GM23338 (cell line): ENCODE data around the gene SMARCA2. TPM values are rescaled to one million over a fixed set of nuclear protein-coding genes. Genes with fewer than 3 reads are reported as not detected.

Experiments
- ATAC-seq: fragments of 200-7000 bp; cut with Tn5 transposase; 3 replicates; pipeline ENCODE4 v1.9.1; 2020
- DNase-seq: peaks from one replicate; pipeline ENCODE4 v3.0.0-alpha.2; 2015; ENCODE audit warnings: low spot score
- H2AFZ ChIP-seq: fragments of 200-600 bp; sonication (generic); 2 replicates; pipeline ENCODE4 v1.8.0; 2016; ENCODE audit warnings: antibody characterized with exemption, mild to moderate bottlenecking, moderate library complexity
- H3F3A ChIP-seq: fragments of 200-600 bp; sonication (generic); replicated peaks from 2 replicates; pipeline ENCODE4 v1.8.0; 2017; ENCODE audit warnings: antibody characterized with exemption, mixed run types, low read depth
- H3K27ac ChIP-seq: fragments of 200-600 bp; sonication (generic); 2 replicates; pipeline ENCODE4 v1.6.1; 2016; ENCODE audit warnings: low read depth
- H3K27me3 ChIP-seq: fragments of 200-600 bp; sonication (generic); 2 replicates; pipeline ENCODE4 v1.8.0; 2016; ENCODE audit warnings: mild to moderate bottlenecking, mixed run types, moderate library complexity; ENCODE audit not compliant: insufficient read depth
- H3K36me3 ChIP-seq: fragments of 200-600 bp; sonication (generic); 2 replicates; pipeline ENCODE4 v1.8.0; 2016; ENCODE audit warnings: mild to moderate bottlenecking; ENCODE audit not compliant: insufficient read depth
- H3K4me1 ChIP-seq: fragments of 200-600 bp; sonication (generic); 2 replicates; pipeline ENCODE4 v1.8.0; 2016; ENCODE audit warnings: mild to moderate bottlenecking, moderate library complexity; ENCODE audit not compliant: insufficient read depth
- H3K4me2 ChIP-seq: fragments of 200-600 bp; sonication (generic); 2 replicates; pipeline ENCODE4 v1.7.1; 2017; ENCODE audit warnings: mixed run types
- H3K4me3 ChIP-seq: fragments of 200-600 bp; sonication (generic); 2 replicates; pipeline ENCODE4 v1.6.1; 2016; ENCODE audit warnings: mixed run types
- H3K79me2 ChIP-seq: fragments of 200-600 bp; sonication (generic); replicated peaks from 2 replicates; pipeline ENCODE4 v1.8.0; 2017; ENCODE audit warnings: mild to moderate bottlenecking; ENCODE audit not compliant: insufficient read depth
- H3K9me2 ChIP-seq: fragments of 200-600 bp; sonication (generic); 2 replicates; pipeline ENCODE4 v1.8.0; 2017; ENCODE audit not compliant: insufficient read depth
- H4K20me1 ChIP-seq: fragments of 200-600 bp; sonication (generic); replicated peaks from 2 replicates; pipeline ENCODE4 v1.8.0; 2017; ENCODE audit warnings: mild to moderate bottlenecking; ENCODE audit not compliant: insufficient read depth
- H3K27ac Mint-ChIP-seq: 2 replicates; pipeline ENCODE4 v1.8.0; 2020; ENCODE audit warnings: inconsistent platforms, mild to moderate bottlenecking, moderate library complexity, mixed read lengths
- H3K27me3 Mint-ChIP-seq: 3 replicates; pipeline ENCODE4 v1.8.0; 2022; ENCODE audit warnings: low read depth, mild to moderate bottlenecking, moderate library complexity, mixed read lengths, inconsistent platforms; ENCODE audit not compliant: insufficient read depth, poor library complexity
- H3K36me3 Mint-ChIP-seq: 3 replicates; pipeline ENCODE4 v1.8.0; 2021; ENCODE audit warnings: low read depth, mild to moderate bottlenecking, inconsistent platforms, moderate library complexity, mixed read lengths
- H3K4me1 Mint-ChIP-seq: 3 replicates; pipeline ENCODE4 v1.8.0; 2020; ENCODE audit warnings: mild to moderate bottlenecking, inconsistent platforms, mixed read lengths
- H3K4me3 Mint-ChIP-seq: 3 replicates; pipeline ENCODE4 v1.8.0; 2021; ENCODE audit warnings: moderate library complexity, mild to moderate bottlenecking, inconsistent platforms, mixed read lengths
- H3K9me3 Mint-ChIP-seq: 3 replicates; pipeline ENCODE4 v1.8.0; 2020; ENCODE audit warnings: moderate library complexity, mild to moderate bottlenecking, inconsistent platforms, mixed read lengths
- CREB1 ChIP-seq: fragments of 250-450 bp; sonication (Bioruptor Pico); IDR thresholded peaks from 2 replicates; pipeline ENCODE4 v1.5.0; 2020; ENCODE audit warnings: low read depth, mild to moderate bottlenecking, moderate library complexity
- EZH2 ChIP-seq: fragments of 200-600 bp; sonication (generic); IDR thresholded peaks from one replicate; pipeline ENCODE4 v1.8.0; 2017; ENCODE audit warnings: antibody characterized with exemption, mild to moderate bottlenecking, low read depth; ENCODE audit not compliant: unreplicated experiment
- EZH2phosphoT487 ChIP-seq: fragments of 200-600 bp; sonication (generic); IDR thresholded peaks from one replicate; pipeline ENCODE4 v1.8.1; 2018; ENCODE audit warnings: antibody characterized with exemption; ENCODE audit not compliant: unreplicated experiment
- JUNB ChIP-seq: IDR thresholded peaks from one replicate; pipeline ENCODE4 v1.6.1; 2016; ENCODE audit warnings: antibody characterized with exemption; ENCODE audit not compliant: unreplicated experiment
- NANOG ChIP-seq: IDR thresholded peaks from 2 replicates; pipeline ENCODE4 v1.6.1; 2016; ENCODE audit warnings: antibody characterized with exemption, borderline replicate concordance
- POLR2AphosphoS5 ChIP-seq: IDR thresholded peaks from 2 replicates; pipeline ENCODE4 v1.6.1; 2016; ENCODE audit warnings: antibody characterized with exemption, low read depth
- REST ChIP-seq: IDR thresholded peaks from one replicate; pipeline ENCODE4 v1.6.1; 2018; ENCODE audit warnings: antibody characterized with exemption; ENCODE audit not compliant: unreplicated experiment
- STAT1 ChIP-seq: IDR thresholded peaks from one replicate; pipeline ENCODE4 v1.6.1; 2016; ENCODE audit warnings: antibody characterized with exemption; ENCODE audit not compliant: unreplicated experiment
- ZNF114 ChIP-seq: fragments of 250-450 bp; sonication (Bioruptor Pico); IDR thresholded peaks from 2 replicates; pipeline ENCODE4 v1.5.0; 2020; ENCODE audit warnings: mild to moderate bottlenecking, moderate library complexity
- ZNF331 ChIP-seq: fragments of 250-450 bp; sonication (Bioruptor Pico); IDR thresholded peaks from 2 replicates; pipeline ENCODE4 v1.5.0; 2020; ENCODE audit warnings: low read depth, mild to moderate bottlenecking, moderate library complexity
- polyA plus RNA-seq: library from polyadenylated mRNA; unstranded; fragments of >200 nt; fragmentation: Nextera tagmentation; extraction: Ambion mirVana; gene quantifications from 2 replicates; pipeline ENCODE4 v1.2.1, GENCODE V29; 2016
- total RNA-seq: library from RNA; depleted of rRNA; stranded (reverse); fragments of >200 nt; shearing (Covaris generic); gene quantifications from 2 replicates; pipeline ENCODE4 v1.2.3, GENCODE V29; 2014
- TF ChIP-seq, protein P1 (sequence below), 2 experiments: fragments of 200-600 bp in 1 of 2; sonication (generic) in 1 of 2; conservative IDR thresholded peaks; 2 replicates each; pipeline versions ENCODE4 v1.5.1 to v1.6.1; 2016 to 2017; ENCODE audit warnings: antibody characterized with exemption in 2 of 2, low read depth in 2 of 2, mild to moderate bottlenecking in 2 of 2, moderate library complexity in 1 of 2
- TF ChIP-seq, protein P2 (sequence below): fragments of 250-450 bp; sonication (Bioruptor Pico); IDR thresholded peaks from 2 replicates; pipeline ENCODE4 v1.5.0; 2020; ENCODE audit warnings: mild to moderate bottlenecking, moderate library complexity
- TF ChIP-seq, protein P3 (sequence below): IDR thresholded peaks from 2 replicates; pipeline ENCODE4 v1.6.1; 2016; ENCODE audit warnings: antibody characterized with exemption

Gene SMARCA2
- total and polyA plus RNA-seq, 2 experiments from 2014 or later: 21.7 to 21.9 TPM

GRCh38 chr9:1969160-1969559 lies 46.0 kb upstream of the SMARCA2 start:
- Mint-ChIP-seq H3K36me3 (peaks cover 22% of the 10 kb centered on the region), H3K4me3 (no peak overlapping the region), H3K4me1 (peaks cover 4% of the 10 kb centered on the region; the same call in 2 of the 3 replicates), H3K27ac (no peak overlapping the region), H3K27me3 (peaks cover 5% of the 10 kb centered on the region), H3K9me3 (peaks cover 26% of the 10 kb centered on the region)
- Histone ChIP-seq H3K4me1 (0 out of 2 replicates have a peak, but pooled peaks cover 5% of the 10 kb centered on the region), H4K20me1 (no peaks in the 10 kb centered on the region), H3K36me3 (peaks cover 3% of the 10 kb centered on the region), H3K4me3 (no peak overlapping the region), H3F3A (no peaks in the 10 kb centered on the region), H3K79me2 (no peaks in the 10 kb centered on the region), H3K9me2 (peaks cover 13% of the 10 kb centered on the region; the same call in 1 of the 2 replicates), H3K27me3 (no peaks in the 10 kb centered on the region), H3K4me2 (no peak overlapping the region), H2AFZ (no peak overlapping the region), H3K27ac (no peak overlapping the region)
- ATAC-seq (no peak), DNase-seq (no peak)
- no peak for TF ChIP-seq NANOG
- TF ChIP-seq ZNF331: no peak
- TF ChIP-seq, protein P1, sequence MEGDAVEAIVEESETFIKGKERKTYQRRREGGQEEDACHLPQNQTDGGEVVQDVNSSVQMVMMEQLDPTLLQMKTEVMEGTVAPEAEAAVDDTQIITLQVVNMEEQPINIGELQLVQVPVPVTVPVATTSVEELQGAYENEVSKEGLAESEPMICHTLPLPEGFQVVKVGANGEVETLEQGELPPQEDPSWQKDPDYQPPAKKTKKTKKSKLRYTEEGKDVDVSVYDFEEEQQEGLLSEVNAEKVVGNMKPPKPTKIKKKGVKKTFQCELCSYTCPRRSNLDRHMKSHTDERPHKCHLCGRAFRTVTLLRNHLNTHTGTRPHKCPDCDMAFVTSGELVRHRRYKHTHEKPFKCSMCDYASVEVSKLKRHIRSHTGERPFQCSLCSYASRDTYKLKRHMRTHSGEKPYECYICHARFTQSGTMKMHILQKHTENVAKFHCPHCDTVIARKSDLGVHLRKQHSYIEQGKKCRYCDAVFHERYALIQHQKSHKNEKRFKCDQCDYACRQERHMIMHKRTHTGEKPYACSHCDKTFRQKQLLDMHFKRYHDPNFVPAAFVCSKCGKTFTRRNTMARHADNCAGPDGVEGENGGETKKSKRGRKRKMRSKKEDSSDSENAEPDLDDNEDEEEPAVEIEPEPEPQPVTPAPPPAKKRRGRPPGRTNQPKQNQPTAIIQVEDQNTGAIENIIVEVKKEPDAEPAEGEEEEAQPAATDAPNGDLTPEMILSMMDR (conservative IDR thresholded peaks at IDR 0.05; ENCODE audit: low read depth in 2 of 2): no peak
- TF ChIP-seq, protein P2, sequence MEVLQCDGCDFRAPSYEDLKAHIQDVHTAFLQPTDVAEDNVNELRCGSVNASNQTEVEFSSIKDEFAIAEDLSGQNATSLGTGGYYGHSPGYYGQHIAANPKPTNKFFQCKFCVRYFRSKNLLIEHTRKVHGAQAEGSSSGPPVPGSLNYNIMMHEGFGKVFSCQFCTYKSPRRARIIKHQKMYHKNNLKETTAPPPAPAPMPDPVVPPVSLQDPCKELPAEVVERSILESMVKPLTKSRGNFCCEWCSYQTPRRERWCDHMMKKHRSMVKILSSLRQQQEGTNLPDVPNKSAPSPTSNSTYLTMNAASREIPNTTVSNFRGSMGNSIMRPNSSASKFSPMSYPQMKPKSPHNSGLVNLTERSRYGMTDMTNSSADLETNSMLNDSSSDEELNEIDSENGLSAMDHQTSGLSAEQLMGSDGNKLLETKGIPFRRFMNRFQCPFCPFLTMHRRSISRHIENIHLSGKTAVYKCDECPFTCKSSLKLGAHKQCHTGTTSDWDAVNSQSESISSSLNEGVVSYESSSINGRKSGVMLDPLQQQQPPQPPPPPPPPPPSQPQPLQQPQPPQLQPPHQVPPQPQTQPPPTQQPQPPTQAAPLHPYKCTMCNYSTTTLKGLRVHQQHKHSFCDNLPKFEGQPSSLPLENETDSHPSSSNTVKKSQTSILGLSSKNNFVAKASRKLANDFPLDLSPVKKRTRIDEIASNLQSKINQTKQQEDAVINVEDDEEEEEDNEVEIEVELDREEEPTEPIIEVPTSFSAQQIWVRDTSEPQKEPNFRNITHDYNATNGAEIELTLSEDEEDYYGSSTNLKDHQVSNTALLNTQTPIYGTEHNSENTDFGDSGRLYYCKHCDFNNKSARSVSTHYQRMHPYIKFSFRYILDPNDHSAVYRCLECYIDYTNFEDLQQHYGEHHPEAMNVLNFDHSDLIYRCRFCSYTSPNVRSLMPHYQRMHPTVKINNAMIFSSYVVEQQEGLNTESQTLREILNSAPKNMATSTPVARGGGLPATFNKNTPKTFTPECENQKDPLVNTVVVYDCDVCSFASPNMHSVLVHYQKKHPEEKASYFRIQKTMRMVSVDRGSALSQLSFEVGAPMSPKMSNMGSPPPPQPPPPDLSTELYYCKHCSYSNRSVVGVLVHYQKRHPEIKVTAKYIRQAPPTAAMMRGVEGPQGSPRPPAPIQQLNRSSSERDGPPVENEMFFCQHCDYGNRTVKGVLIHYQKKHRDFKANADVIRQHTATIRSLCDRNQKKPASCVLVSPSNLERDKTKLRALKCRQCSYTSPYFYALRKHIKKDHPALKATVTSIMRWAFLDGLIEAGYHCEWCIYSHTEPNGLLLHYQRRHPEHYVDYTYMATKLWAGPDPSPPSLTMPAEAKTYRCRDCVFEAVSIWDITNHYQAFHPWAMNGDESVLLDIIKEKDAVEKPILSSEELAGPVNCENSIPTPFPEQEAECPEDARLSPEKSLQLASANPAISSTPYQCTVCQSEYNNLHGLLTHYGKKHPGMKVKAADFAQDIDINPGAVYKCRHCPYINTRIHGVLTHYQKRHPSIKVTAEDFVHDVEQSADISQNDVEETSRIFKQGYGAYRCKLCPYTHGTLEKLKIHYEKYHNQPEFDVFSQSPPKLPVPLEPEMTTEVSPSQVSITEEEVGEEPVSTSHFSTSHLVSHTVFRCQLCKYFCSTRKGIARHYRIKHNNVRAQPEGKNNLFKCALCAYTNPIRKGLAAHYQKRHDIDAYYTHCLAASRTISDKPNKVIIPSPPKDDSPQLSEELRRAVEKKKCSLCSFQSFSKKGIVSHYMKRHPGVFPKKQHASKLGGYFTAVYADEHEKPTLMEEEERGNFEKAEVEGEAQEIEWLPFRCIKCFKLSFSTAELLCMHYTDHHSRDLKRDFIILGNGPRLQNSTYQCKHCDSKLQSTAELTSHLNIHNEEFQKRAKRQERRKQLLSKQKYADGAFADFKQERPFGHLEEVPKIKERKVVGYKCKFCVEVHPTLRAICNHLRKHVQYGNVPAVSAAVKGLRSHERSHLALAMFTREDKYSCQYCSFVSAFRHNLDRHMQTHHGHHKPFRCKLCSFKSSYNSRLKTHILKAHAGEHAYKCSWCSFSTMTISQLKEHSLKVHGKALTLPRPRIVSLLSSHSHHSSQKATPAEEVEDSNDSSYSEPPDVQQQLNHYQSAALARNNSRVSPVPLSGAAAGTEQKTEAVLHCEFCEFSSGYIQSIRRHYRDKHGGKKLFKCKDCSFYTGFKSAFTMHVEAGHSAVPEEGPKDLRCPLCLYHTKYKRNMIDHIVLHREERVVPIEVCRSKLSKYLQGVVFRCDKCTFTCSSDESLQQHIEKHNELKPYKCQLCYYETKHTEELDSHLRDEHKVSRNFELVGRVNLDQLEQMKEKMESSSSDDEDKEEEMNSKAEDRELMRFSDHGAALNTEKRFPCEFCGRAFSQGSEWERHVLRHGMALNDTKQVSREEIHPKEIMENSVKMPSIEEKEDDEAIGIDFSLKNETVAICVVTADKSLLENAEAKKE: no peak
- TF ChIP-seq CREB1 (CRISPR knock-in tag): no peak
- TF ChIP-seq EZH2: no peak
- TF ChIP-seq POLR2AphosphoS5: no peak
- TF ChIP-seq, protein P3, sequence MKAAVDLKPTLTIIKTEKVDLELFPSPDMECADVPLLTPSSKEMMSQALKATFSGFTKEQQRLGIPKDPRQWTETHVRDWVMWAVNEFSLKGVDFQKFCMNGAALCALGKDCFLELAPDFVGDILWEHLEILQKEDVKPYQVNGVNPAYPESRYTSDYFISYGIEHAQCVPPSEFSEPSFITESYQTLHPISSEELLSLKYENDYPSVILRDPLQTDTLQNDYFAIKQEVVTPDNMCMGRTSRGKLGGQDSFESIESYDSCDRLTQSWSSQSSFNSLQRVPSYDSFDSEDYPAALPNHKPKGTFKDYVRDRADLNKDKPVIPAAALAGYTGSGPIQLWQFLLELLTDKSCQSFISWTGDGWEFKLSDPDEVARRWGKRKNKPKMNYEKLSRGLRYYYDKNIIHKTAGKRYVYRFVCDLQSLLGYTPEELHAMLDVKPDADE: no peak
- no peak for TF ChIP-seq JUNB
- TF ChIP-seq STAT1: no peak
- no peak for TF ChIP-seq ZNF114 (CRISPR knock-in tag)
- TF ChIP-seq REST: no peak
- TF ChIP-seq EZH2phosphoT487: no peak
